GM23338 (cell line): Measurements from ENCODE around the gene PIR. TPM values are rescaled to one million over a fixed set of nuclear protein-coding genes. Genes with fewer than 3 reads are reported as not detected.

Source experiments
- ATAC-seq: fragments of 200-7000 bp; cut with Tn5 transposase; 3 replicates; pipeline ENCODE4 v1.9.1; 2020
- DNase-seq: peaks from one replicate; pipeline ENCODE4 v3.0.0-alpha.2; 2015; ENCODE audit warnings: low spot score
- H2AFZ ChIP-seq: fragments of 200-600 bp; sonication (generic); 2 replicates; pipeline ENCODE4 v1.8.0; 2016; ENCODE audit warnings: antibody characterized with exemption, mild to moderate bottlenecking, moderate library complexity
- H3F3A ChIP-seq: fragments of 200-600 bp; sonication (generic); replicated peaks from 2 replicates; pipeline ENCODE4 v1.8.0; 2017; ENCODE audit warnings: antibody characterized with exemption, mixed run types, low read depth
- H3K27ac ChIP-seq: fragments of 200-600 bp; sonication (generic); 2 replicates; pipeline ENCODE4 v1.6.1; 2016; ENCODE audit warnings: low read depth
- H3K27me3 ChIP-seq: fragments of 200-600 bp; sonication (generic); 2 replicates; pipeline ENCODE4 v1.8.0; 2016; ENCODE audit warnings: mild to moderate bottlenecking, mixed run types, moderate library complexity; ENCODE audit not compliant: insufficient read depth
- H3K36me3 ChIP-seq: fragments of 200-600 bp; sonication (generic); 2 replicates; pipeline ENCODE4 v1.8.0; 2016; ENCODE audit warnings: mild to moderate bottlenecking; ENCODE audit not compliant: insufficient read depth
- H3K4me1 ChIP-seq: fragments of 200-600 bp; sonication (generic); 2 replicates; pipeline ENCODE4 v1.8.0; 2016; ENCODE audit warnings: mild to moderate bottlenecking, moderate library complexity; ENCODE audit not compliant: insufficient read depth
- H3K4me2 ChIP-seq: fragments of 200-600 bp; sonication (generic); 2 replicates; pipeline ENCODE4 v1.7.1; 2017; ENCODE audit warnings: mixed run types
- H3K4me3 ChIP-seq: fragments of 200-600 bp; sonication (generic); 2 replicates; pipeline ENCODE4 v1.6.1; 2016; ENCODE audit warnings: mixed run types
- H3K79me2 ChIP-seq: fragments of 200-600 bp; sonication (generic); replicated peaks from 2 replicates; pipeline ENCODE4 v1.8.0; 2017; ENCODE audit warnings: mild to moderate bottlenecking; ENCODE audit not compliant: insufficient read depth
- H3K9me2 ChIP-seq: fragments of 200-600 bp; sonication (generic); 2 replicates; pipeline ENCODE4 v1.8.0; 2017; ENCODE audit not compliant: insufficient read depth
- H4K20me1 ChIP-seq: fragments of 200-600 bp; sonication (generic); replicated peaks from 2 replicates; pipeline ENCODE4 v1.8.0; 2017; ENCODE audit warnings: mild to moderate bottlenecking; ENCODE audit not compliant: insufficient read depth
- H3K27ac Mint-ChIP-seq: 2 replicates; pipeline ENCODE4 v1.8.0; 2020; ENCODE audit warnings: inconsistent platforms, mild to moderate bottlenecking, moderate library complexity, mixed read lengths
- H3K27me3 Mint-ChIP-seq: 3 replicates; pipeline ENCODE4 v1.8.0; 2022; ENCODE audit warnings: low read depth, mild to moderate bottlenecking, moderate library complexity, mixed read lengths, inconsistent platforms; ENCODE audit not compliant: insufficient read depth, poor library complexity
- H3K36me3 Mint-ChIP-seq: 3 replicates; pipeline ENCODE4 v1.8.0; 2021; ENCODE audit warnings: low read depth, mild to moderate bottlenecking, inconsistent platforms, moderate library complexity, mixed read lengths
- H3K4me1 Mint-ChIP-seq: 3 replicates; pipeline ENCODE4 v1.8.0; 2020; ENCODE audit warnings: mild to moderate bottlenecking, inconsistent platforms, mixed read lengths
- H3K4me3 Mint-ChIP-seq: 3 replicates; pipeline ENCODE4 v1.8.0; 2021; ENCODE audit warnings: moderate library complexity, mild to moderate bottlenecking, inconsistent platforms, mixed read lengths
- H3K9me3 Mint-ChIP-seq: 3 replicates; pipeline ENCODE4 v1.8.0; 2020; ENCODE audit warnings: moderate library complexity, mild to moderate bottlenecking, inconsistent platforms, mixed read lengths
- CREB1 ChIP-seq: fragments of 250-450 bp; sonication (Bioruptor Pico); IDR thresholded peaks from 2 replicates; pipeline ENCODE4 v1.5.0; 2020; ENCODE audit warnings: low read depth, mild to moderate bottlenecking, moderate library complexity
- EZH2 ChIP-seq: fragments of 200-600 bp; sonication (generic); IDR thresholded peaks from one replicate; pipeline ENCODE4 v1.8.0; 2017; ENCODE audit warnings: antibody characterized with exemption, mild to moderate bottlenecking, low read depth; ENCODE audit not compliant: unreplicated experiment
- EZH2phosphoT487 ChIP-seq: fragments of 200-600 bp; sonication (generic); IDR thresholded peaks from one replicate; pipeline ENCODE4 v1.8.1; 2018; ENCODE audit warnings: antibody characterized with exemption; ENCODE audit not compliant: unreplicated experiment
- JUNB ChIP-seq: IDR thresholded peaks from one replicate; pipeline ENCODE4 v1.6.1; 2016; ENCODE audit warnings: antibody characterized with exemption; ENCODE audit not compliant: unreplicated experiment
- NANOG ChIP-seq: IDR thresholded peaks from 2 replicates; pipeline ENCODE4 v1.6.1; 2016; ENCODE audit warnings: antibody characterized with exemption, borderline replicate concordance
- STAT1 ChIP-seq: IDR thresholded peaks from one replicate; pipeline ENCODE4 v1.6.1; 2016; ENCODE audit warnings: antibody characterized with exemption; ENCODE audit not compliant: unreplicated experiment
- ZNF331 ChIP-seq: fragments of 250-450 bp; sonication (Bioruptor Pico); IDR thresholded peaks from 2 replicates; pipeline ENCODE4 v1.5.0; 2020; ENCODE audit warnings: low read depth, mild to moderate bottlenecking, moderate library complexity
- polyA plus RNA-seq: library from polyadenylated mRNA; unstranded; fragments of >200 nt; fragmentation: Nextera tagmentation; extraction: Ambion mirVana; gene quantifications from 2 replicates; pipeline ENCODE4 v1.2.1, GENCODE V29; 2016
- total RNA-seq: library from RNA; depleted of rRNA; stranded (reverse); fragments of >200 nt; shearing (Covaris generic); gene quantifications from 2 replicates; pipeline ENCODE4 v1.2.3, GENCODE V29; 2014
- TF ChIP-seq, protein P1 (sequence below): IDR thresholded peaks from one replicate; pipeline ENCODE4 v1.6.1; 2018; ENCODE audit warnings: antibody characterized with exemption; ENCODE audit not compliant: unreplicated experiment
- TF ChIP-seq, protein P2 (sequence below): fragments of 250-450 bp; sonication (Bioruptor Pico); IDR thresholded peaks from 2 replicates; pipeline ENCODE4 v1.5.0; 2020; ENCODE audit warnings: mild to moderate bottlenecking, moderate library complexity
- TF ChIP-seq, protein P3 (sequence below): IDR thresholded peaks from 2 replicates; pipeline ENCODE4 v1.6.1; 2016; ENCODE audit warnings: antibody characterized with exemption

Gene PIR
- total and polyA plus RNA-seq, 2 experiments from 2014 or later: 13.1 to 25.2 TPM

DNA sequence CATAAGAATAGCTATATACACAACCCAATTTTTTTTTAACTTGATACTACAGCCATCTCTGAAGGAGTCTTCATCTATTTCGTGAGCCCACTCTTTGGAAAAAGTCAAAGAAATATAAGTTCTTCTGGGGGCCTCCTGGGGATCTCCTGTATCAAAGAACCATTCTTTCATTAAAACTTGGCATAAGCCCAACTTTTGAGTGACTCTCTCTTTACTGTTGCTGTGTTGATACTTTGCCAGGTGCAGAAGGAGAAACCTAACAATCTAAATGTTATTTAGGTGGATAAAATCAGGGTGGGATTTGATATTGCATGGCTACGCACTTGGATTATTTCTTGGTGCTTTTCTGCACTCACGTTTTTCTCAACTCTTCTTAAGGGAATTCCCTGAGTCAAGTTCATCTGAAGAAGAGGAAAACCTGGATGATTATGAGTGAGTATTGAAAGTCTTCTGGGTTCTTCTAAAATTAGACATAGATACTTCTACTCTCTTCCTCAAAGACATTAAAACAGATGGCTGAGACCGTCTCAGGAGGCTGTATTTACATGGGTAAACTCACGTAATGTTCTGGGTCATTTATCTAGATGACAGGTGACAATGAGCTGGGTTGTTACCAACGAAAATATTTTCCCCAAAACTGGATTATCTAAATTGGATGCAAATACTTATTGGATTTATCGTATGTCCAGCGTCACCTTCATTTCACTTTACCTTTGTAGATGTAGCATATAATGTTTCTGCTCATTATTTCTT is 32.7 kb upstream of the PIR start:
- H3K27ac ChIP-seq: no peak overlapping the region
- no peaks in the 10 kb centered on the region for H3K9me2 ChIP-seq
- H3K36me3 ChIP-seq: no peaks in the 10 kb centered on the region
- Mint-ChIP-seq H3K27ac (no peak overlapping the region), H3K4me1 (no peaks in the 10 kb centered on the region), H3K36me3 (no peaks in the 10 kb centered on the region), H3K4me3 (no peak overlapping the region), H3K27me3 (no peaks in the 10 kb centered on the region), H3K9me3 (no peaks in the 10 kb centered on the region)
- no peak overlapping the region for H2AFZ ChIP-seq
- H3F3A ChIP-seq: no peaks in the 10 kb centered on the region
- H3K27me3 ChIP-seq: no peaks in the 10 kb centered on the region
- no peak overlapping the region for H3K4me3 ChIP-seq
- no peak for DNase-seq
- no peaks in the 10 kb centered on the region for H3K4me1 ChIP-seq
- H3K79me2 ChIP-seq: no peaks in the 10 kb centered on the region
- no peak overlapping the region for H3K4me2 ChIP-seq
- no peaks in the 10 kb centered on the region for H4K20me1 ChIP-seq
- no peak for TF ChIP-seq CREB1 (CRISPR knock-in tag)
- no peak for TF ChIP-seq JUNB
- no peak for TF ChIP-seq NANOG
- TF ChIP-seq, protein P1, sequence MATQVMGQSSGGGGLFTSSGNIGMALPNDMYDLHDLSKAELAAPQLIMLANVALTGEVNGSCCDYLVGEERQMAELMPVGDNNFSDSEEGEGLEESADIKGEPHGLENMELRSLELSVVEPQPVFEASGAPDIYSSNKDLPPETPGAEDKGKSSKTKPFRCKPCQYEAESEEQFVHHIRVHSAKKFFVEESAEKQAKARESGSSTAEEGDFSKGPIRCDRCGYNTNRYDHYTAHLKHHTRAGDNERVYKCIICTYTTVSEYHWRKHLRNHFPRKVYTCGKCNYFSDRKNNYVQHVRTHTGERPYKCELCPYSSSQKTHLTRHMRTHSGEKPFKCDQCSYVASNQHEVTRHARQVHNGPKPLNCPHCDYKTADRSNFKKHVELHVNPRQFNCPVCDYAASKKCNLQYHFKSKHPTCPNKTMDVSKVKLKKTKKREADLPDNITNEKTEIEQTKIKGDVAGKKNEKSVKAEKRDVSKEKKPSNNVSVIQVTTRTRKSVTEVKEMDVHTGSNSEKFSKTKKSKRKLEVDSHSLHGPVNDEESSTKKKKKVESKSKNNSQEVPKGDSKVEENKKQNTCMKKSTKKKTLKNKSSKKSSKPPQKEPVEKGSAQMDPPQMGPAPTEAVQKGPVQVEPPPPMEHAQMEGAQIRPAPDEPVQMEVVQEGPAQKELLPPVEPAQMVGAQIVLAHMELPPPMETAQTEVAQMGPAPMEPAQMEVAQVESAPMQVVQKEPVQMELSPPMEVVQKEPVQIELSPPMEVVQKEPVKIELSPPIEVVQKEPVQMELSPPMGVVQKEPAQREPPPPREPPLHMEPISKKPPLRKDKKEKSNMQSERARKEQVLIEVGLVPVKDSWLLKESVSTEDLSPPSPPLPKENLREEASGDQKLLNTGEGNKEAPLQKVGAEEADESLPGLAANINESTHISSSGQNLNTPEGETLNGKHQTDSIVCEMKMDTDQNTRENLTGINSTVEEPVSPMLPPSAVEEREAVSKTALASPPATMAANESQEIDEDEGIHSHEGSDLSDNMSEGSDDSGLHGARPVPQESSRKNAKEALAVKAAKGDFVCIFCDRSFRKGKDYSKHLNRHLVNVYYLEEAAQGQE: no peak
- no peak for TF ChIP-seq EZH2phosphoT487
- ATAC-seq: no peak

DNA sequence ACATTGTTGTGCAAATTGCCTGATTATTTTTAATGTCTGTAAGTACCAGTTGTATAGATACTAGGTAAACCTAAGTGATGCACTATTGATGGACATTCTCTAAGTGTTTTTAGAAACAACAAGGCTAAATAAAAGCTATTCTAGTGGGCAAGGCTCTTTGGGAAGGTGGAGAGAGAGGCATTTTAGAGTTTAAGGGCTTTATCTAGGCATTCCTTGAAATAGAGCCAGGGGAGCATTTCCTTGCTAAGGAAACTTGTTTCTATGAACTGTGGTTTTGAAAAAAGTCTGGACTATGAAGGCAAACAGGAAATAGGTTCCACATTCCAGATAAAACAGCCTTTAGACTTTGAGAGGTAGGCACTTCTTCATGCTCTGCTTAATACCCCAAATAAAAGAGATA is 31.3 kb upstream of the PIR start:
- H3K4me2 ChIP-seq: no peak overlapping the region
- H3K9me2 ChIP-seq: no peaks in the 10 kb centered on the region
- no peaks in the 10 kb centered on the region for H3K4me1 ChIP-seq
- no peak overlapping the region for H3K27ac ChIP-seq
- Mint-ChIP-seq H3K36me3 (no peaks in the 10 kb centered on the region), H3K27ac (no peak overlapping the region), H3K4me1 (no peaks in the 10 kb centered on the region), H3K9me3 (no peaks in the 10 kb centered on the region), H3K27me3 (no peaks in the 10 kb centered on the region), H3K4me3 (no peak overlapping the region)
- no peaks in the 10 kb centered on the region for H3K36me3 ChIP-seq
- H4K20me1 ChIP-seq: no peaks in the 10 kb centered on the region
- H3K4me3 ChIP-seq: no peak overlapping the region
- ATAC-seq (no peak), DNase-seq (no peak)
- H2AFZ ChIP-seq: no peak overlapping the region
- no peaks in the 10 kb centered on the region for H3K27me3 ChIP-seq
- no peaks in the 10 kb centered on the region for H3K79me2 ChIP-seq
- H3F3A ChIP-seq: no peaks in the 10 kb centered on the region
- TF ChIP-seq CREB1 (CRISPR knock-in tag) (no peak), ZNF331 (CRISPR knock-in tag) (no peak), JUNB (no peak), STAT1 (no peak), EZH2 (no peak)
- TF ChIP-seq, protein P2, sequence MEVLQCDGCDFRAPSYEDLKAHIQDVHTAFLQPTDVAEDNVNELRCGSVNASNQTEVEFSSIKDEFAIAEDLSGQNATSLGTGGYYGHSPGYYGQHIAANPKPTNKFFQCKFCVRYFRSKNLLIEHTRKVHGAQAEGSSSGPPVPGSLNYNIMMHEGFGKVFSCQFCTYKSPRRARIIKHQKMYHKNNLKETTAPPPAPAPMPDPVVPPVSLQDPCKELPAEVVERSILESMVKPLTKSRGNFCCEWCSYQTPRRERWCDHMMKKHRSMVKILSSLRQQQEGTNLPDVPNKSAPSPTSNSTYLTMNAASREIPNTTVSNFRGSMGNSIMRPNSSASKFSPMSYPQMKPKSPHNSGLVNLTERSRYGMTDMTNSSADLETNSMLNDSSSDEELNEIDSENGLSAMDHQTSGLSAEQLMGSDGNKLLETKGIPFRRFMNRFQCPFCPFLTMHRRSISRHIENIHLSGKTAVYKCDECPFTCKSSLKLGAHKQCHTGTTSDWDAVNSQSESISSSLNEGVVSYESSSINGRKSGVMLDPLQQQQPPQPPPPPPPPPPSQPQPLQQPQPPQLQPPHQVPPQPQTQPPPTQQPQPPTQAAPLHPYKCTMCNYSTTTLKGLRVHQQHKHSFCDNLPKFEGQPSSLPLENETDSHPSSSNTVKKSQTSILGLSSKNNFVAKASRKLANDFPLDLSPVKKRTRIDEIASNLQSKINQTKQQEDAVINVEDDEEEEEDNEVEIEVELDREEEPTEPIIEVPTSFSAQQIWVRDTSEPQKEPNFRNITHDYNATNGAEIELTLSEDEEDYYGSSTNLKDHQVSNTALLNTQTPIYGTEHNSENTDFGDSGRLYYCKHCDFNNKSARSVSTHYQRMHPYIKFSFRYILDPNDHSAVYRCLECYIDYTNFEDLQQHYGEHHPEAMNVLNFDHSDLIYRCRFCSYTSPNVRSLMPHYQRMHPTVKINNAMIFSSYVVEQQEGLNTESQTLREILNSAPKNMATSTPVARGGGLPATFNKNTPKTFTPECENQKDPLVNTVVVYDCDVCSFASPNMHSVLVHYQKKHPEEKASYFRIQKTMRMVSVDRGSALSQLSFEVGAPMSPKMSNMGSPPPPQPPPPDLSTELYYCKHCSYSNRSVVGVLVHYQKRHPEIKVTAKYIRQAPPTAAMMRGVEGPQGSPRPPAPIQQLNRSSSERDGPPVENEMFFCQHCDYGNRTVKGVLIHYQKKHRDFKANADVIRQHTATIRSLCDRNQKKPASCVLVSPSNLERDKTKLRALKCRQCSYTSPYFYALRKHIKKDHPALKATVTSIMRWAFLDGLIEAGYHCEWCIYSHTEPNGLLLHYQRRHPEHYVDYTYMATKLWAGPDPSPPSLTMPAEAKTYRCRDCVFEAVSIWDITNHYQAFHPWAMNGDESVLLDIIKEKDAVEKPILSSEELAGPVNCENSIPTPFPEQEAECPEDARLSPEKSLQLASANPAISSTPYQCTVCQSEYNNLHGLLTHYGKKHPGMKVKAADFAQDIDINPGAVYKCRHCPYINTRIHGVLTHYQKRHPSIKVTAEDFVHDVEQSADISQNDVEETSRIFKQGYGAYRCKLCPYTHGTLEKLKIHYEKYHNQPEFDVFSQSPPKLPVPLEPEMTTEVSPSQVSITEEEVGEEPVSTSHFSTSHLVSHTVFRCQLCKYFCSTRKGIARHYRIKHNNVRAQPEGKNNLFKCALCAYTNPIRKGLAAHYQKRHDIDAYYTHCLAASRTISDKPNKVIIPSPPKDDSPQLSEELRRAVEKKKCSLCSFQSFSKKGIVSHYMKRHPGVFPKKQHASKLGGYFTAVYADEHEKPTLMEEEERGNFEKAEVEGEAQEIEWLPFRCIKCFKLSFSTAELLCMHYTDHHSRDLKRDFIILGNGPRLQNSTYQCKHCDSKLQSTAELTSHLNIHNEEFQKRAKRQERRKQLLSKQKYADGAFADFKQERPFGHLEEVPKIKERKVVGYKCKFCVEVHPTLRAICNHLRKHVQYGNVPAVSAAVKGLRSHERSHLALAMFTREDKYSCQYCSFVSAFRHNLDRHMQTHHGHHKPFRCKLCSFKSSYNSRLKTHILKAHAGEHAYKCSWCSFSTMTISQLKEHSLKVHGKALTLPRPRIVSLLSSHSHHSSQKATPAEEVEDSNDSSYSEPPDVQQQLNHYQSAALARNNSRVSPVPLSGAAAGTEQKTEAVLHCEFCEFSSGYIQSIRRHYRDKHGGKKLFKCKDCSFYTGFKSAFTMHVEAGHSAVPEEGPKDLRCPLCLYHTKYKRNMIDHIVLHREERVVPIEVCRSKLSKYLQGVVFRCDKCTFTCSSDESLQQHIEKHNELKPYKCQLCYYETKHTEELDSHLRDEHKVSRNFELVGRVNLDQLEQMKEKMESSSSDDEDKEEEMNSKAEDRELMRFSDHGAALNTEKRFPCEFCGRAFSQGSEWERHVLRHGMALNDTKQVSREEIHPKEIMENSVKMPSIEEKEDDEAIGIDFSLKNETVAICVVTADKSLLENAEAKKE: no peak
- TF ChIP-seq, protein P3, sequence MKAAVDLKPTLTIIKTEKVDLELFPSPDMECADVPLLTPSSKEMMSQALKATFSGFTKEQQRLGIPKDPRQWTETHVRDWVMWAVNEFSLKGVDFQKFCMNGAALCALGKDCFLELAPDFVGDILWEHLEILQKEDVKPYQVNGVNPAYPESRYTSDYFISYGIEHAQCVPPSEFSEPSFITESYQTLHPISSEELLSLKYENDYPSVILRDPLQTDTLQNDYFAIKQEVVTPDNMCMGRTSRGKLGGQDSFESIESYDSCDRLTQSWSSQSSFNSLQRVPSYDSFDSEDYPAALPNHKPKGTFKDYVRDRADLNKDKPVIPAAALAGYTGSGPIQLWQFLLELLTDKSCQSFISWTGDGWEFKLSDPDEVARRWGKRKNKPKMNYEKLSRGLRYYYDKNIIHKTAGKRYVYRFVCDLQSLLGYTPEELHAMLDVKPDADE: no peak
